Measurements from ENCODE around the gene OR10G6.

DNA sequence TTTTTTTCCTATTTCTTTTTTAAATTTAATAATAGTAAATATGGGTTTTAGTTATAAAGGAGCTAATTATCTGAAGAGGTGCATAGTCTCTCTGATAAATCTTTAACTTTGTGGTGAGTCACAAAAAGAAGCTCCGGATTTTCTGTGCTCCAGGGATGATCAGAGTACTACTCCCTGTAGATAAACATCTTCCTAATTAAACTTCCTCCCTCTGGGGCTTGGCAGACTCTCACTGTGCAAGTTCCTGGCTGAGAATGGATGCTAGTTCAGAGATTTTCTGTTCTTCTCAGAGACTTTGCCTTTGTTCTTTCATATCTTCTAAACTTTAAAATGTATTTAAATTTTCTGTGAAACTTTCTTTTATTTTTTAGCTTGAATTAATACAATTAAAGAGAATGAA, 46.3 kb upstream of the OR10G6 start, which contains the start of gene OR10G7:
- TF ChIP-seq, protein P1, sequence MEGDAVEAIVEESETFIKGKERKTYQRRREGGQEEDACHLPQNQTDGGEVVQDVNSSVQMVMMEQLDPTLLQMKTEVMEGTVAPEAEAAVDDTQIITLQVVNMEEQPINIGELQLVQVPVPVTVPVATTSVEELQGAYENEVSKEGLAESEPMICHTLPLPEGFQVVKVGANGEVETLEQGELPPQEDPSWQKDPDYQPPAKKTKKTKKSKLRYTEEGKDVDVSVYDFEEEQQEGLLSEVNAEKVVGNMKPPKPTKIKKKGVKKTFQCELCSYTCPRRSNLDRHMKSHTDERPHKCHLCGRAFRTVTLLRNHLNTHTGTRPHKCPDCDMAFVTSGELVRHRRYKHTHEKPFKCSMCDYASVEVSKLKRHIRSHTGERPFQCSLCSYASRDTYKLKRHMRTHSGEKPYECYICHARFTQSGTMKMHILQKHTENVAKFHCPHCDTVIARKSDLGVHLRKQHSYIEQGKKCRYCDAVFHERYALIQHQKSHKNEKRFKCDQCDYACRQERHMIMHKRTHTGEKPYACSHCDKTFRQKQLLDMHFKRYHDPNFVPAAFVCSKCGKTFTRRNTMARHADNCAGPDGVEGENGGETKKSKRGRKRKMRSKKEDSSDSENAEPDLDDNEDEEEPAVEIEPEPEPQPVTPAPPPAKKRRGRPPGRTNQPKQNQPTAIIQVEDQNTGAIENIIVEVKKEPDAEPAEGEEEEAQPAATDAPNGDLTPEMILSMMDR (IDR thresholded peaks at IDR 0.05), result no peak
- TF ChIP-seq, protein P2, sequence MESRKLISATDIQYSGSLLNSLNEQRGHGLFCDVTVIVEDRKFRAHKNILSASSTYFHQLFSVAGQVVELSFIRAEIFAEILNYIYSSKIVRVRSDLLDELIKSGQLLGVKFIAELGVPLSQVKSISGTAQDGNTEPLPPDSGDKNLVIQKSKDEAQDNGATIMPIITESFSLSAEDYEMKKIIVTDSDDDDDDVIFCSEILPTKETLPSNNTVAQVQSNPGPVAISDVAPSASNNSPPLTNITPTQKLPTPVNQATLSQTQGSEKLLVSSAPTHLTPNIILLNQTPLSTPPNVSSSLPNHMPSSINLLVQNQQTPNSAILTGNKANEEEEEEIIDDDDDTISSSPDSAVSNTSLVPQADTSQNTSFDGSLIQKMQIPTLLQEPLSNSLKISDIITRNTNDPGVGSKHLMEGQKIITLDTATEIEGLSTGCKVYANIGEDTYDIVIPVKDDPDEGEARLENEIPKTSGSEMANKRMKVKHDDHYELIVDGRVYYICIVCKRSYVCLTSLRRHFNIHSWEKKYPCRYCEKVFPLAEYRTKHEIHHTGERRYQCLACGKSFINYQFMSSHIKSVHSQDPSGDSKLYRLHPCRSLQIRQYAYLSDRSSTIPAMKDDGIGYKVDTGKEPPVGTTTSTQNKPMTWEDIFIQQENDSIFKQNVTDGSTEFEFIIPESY (IDR thresholded peaks at IDR 0.05; ENCODE audit: borderline replicate concordance, low read depth), result no peak
- TF ChIP-seq NRF1 (IDR thresholded peaks at IDR 0.05; ENCODE audit: low read depth, low read length), result no peak
- TF ChIP-seq RAD21 (IDR thresholded peaks at IDR 0.05; ENCODE audit: low read length), result no peak
- no peak for TF ChIP-seq POLR2AphosphoS5 (IDR thresholded peaks at IDR 0.05; ENCODE audit: low read depth, low read length)
- TF ChIP-seq RCOR1 (IDR thresholded peaks at IDR 0.05; ENCODE audit: low read length), result no peak
- TF ChIP-seq SMC3 (IDR thresholded peaks at IDR 0.05; ENCODE audit: low read depth, low read length), result no peak
- TF ChIP-seq EZH2phosphoT487 (IDR thresholded peaks at IDR 0.05; ENCODE audit: borderline replicate concordance, low read depth), result no peak
- no peak for TF ChIP-seq MXI1 (IDR thresholded peaks at IDR 0.05; ENCODE audit: low read depth, low read length)
- no peak for TF ChIP-seq NFIC (IDR thresholded peaks at IDR 0.05; ENCODE audit: borderline replicate concordance)
